HepG2 (cell line): ENCODE data around the gene THSD8. TPM values are rescaled to one million over a fixed set of nuclear protein-coding genes. Genes with fewer than 3 reads are reported as not detected.

Experiments used
- CBX1 ChIP-seq: IDR thresholded peaks from one replicate; pipeline ENCODE4 v1.6.1; 2016; ENCODE audit warnings: antibody characterized with exemption, low read depth
- CBX2 ChIP-seq, 2 experiments: fragments of 200-600 bp in 1 of 2; sonication (generic); formaldehyde crosslinking in 1 of 2; IDR thresholded peaks; 2 replicates each; pipeline versions ENCODE4 v1.7.0 to v1.8.1; 2018 to 2022; ENCODE audit warnings: low read depth in 2 of 2, low read length in 1 of 2, mild to moderate bottlenecking in 1 of 2, missing genetic modification reagents in 1 of 2
- MBD4 ChIP-seq: IDR thresholded peaks from 2 replicates; pipeline ENCODE4 v1.6.1; 2012; ENCODE audit warnings: low read length, inconsistent platforms, borderline replicate concordance
- ONECUT2 ChIP-seq: sonication (generic); formaldehyde crosslinking; IDR thresholded peaks from 2 replicates; pipeline ENCODE4 v1.4.0; 2020; ENCODE audit warnings: missing genetic modification reagents
- PPARG ChIP-seq: conservative IDR thresholded peaks from 2 replicates; pipeline ENCODE4 v1.6.1; 2016; ENCODE audit warnings: missing biosample characterization, missing genetic modification reagents
- PRDM10 ChIP-seq: sonication (generic); formaldehyde crosslinking; IDR thresholded peaks from 2 replicates; pipeline ENCODE4 v1.4.0; 2020; ENCODE audit warnings: low read depth, missing genetic modification reagents
- SP4 ChIP-seq: sonication (generic); formaldehyde crosslinking; IDR thresholded peaks from 2 replicates; pipeline ENCODE4 v1.8.1; 2023; ENCODE audit warnings: mild to moderate bottlenecking, missing genetic modification reagents
- TBL1XR1 ChIP-seq: fragments of 150-350 bp; IDR thresholded peaks from 2 replicates; pipeline ENCODE4 v1.6.1; 2014; ENCODE audit warnings: borderline replicate concordance, low read length; ENCODE audit not compliant: partially characterized antibody
- THRA ChIP-seq: sonication (generic); formaldehyde crosslinking; IDR thresholded peaks from 2 replicates; pipeline ENCODE4 v1.4.0; 2020; ENCODE audit warnings: missing genetic modification reagents, borderline replicate concordance
- ZC3H13 ChIP-seq: sonication (generic); formaldehyde crosslinking; IDR thresholded peaks from 2 replicates; pipeline ENCODE4 v1.8.1; 2023; ENCODE audit warnings: mild to moderate bottlenecking, missing genetic modification reagents, moderate library complexity
- ZNF747 ChIP-seq: sonication (generic); formaldehyde crosslinking; IDR thresholded peaks from 2 replicates; pipeline ENCODE4 v1.8.1; 2023; ENCODE audit warnings: missing genetic modification reagents, mild to moderate bottlenecking, borderline replicate concordance
- ZNF781 ChIP-seq: sonication (generic); formaldehyde crosslinking; IDR thresholded peaks from 2 replicates; pipeline ENCODE4 v1.5.1; 2020; ENCODE audit warnings: borderline replicate concordance, mild to moderate bottlenecking, missing genetic modification reagents; ENCODE audit errors: not compliant biosample characterization
- polyA plus RNA-seq, 8 experiments: library from polyadenylated mRNA; depleted of rRNA in 3 of 8; stranded (reverse) in 7 of 8; unstranded in 1 of 8; fragments of >200 nt; fragmentation: Illumina TruSeq in 4 of 8; extraction: Trizol in 4 of 8; gene quantifications; 2 replicates each; pipeline versions ENCODE4 v1.2.1 to v1.2.3, GENCODE V29; 2011 to 2016; ENCODE audit warnings: low read depth in 4 of 8, missing spikeins in 1 of 8, mixed read lengths in 1 of 8; ENCODE audit not compliant: insufficient read depth in 1 of 8
- total RNA-seq, 5 experiments: library from RNA; depleted of rRNA; stranded (reverse); fragments of >200 nt; fragmentation: Illumina TruSeq; extraction: Trizol; gene quantifications; 2 replicates each; pipeline ENCODE4 v1.2.3, GENCODE V29; 2016; ENCODE audit warnings: low read depth in 1 of 5
- TF ChIP-seq, protein P1 (sequence below): sonication (generic); formaldehyde crosslinking; IDR thresholded peaks from 2 replicates; pipeline ENCODE4 v1.9.0; 2021; ENCODE audit warnings: missing genetic modification reagents, borderline replicate concordance

THSD8 gene
- total and polyA plus RNA-seq, 2 of the 13 experiments (the other 11 are each of a cell fraction or from before 2014, with no cell fraction given), result 4.8 to 14.9 TPM

DNA sequence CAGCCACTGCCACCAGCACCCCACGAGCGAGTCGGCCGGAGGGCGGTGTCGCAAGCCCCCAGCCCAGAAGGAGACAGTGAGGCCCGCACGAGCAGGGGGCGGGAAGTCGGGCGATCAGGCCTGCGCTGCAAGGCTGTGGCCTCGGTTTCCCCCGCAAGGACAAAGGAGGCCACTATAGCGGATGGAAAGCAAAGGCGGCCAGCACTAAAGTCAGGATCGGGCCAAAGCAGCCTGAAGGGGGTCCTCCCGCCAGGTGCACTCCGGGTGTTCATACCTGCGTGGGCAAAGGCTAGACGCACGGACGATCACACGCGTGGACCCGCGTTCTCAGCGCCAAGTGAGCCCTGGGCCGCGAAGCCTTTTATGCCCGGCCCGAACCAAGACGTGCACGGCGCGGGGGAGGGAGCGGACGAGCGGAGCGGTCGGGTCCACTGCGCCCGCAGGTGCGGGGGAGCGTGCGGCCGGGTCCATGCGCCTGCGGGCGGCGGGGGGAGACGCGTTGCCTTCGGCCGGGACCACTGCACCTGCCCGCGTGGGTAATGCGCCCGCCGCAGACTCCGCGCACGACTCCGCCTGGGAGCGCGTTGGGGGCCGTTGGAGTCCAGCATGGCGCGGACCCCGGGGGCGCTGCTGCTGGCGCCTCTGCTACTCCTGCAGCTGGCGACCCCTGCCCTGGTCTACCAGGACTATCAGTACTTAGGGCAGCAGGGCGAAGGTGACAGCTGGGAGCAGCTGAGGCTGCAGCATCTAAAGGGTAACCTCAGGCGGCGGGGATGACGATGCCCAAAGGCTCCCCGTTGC lies at the start of gene THSD8, which contains the start of gene PRDX2 (continued):
- TF ChIP-seq, protein P1, sequence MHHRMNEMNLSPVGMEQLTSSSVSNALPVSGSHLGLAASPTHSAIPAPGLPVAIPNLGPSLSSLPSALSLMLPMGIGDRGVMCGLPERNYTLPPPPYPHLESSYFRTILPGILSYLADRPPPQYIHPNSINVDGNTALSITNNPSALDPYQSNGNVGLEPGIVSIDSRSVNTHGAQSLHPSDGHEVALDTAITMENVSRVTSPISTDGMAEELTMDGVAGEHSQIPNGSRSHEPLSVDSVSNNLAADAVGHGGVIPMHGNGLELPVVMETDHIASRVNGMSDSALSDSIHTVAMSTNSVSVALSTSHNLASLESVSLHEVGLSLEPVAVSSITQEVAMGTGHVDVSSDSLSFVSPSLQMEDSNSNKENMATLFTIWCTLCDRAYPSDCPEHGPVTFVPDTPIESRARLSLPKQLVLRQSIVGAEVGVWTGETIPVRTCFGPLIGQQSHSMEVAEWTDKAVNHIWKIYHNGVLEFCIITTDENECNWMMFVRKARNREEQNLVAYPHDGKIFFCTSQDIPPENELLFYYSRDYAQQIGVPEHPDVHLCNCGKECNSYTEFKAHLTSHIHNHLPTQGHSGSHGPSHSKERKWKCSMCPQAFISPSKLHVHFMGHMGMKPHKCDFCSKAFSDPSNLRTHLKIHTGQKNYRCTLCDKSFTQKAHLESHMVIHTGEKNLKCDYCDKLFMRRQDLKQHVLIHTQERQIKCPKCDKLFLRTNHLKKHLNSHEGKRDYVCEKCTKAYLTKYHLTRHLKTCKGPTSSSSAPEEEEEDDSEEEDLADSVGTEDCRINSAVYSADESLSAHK (CRISPR knock-in tag), result no peak
- TF ChIP-seq ZNF781 (CRISPR knock-in tag), result peak; percentile 70
- no peak for TF ChIP-seq ONECUT2 (CRISPR knock-in tag)
- no peak; the same call in 1 of the 2 replicates for TF ChIP-seq THRA (CRISPR knock-in tag)
- TF ChIP-seq PPARG (CRISPR knock-in tag), result peak; percentile 93
- TF ChIP-seq ZC3H13 (CRISPR knock-in tag), result peak; percentile 81
- peak; percentile 85; the same call in 1 of the 2 replicates for TF ChIP-seq ZNF747 (CRISPR knock-in tag)
- no peak for TF ChIP-seq CBX2 (IDR thresholded peaks at IDR 0.05; ENCODE audit: low read depth, low read length)
- no peak; the same call in 1 of the 2 replicates for TF ChIP-seq CBX2 (CRISPR knock-in tag; IDR thresholded peaks at IDR 0.05; ENCODE audit: low read depth)
- peak; percentile 99 for TF ChIP-seq PRDM10 (CRISPR knock-in tag)
- TF ChIP-seq TBL1XR1, result no peak
- TF ChIP-seq MBD4, result no peak
- TF ChIP-seq CBX1, result no peak
- peak; percentile 54; the same call in 1 of the 2 replicates for TF ChIP-seq SP4 (CRISPR knock-in tag)
